ENCODE measurements around the gene NATD1.

The NATD1 gene, protein sequence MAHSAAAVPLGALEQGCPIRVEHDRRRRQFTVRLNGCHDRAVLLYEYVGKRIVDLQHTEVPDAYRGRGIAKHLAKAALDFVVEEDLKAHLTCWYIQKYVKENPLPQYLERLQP

DNA sequence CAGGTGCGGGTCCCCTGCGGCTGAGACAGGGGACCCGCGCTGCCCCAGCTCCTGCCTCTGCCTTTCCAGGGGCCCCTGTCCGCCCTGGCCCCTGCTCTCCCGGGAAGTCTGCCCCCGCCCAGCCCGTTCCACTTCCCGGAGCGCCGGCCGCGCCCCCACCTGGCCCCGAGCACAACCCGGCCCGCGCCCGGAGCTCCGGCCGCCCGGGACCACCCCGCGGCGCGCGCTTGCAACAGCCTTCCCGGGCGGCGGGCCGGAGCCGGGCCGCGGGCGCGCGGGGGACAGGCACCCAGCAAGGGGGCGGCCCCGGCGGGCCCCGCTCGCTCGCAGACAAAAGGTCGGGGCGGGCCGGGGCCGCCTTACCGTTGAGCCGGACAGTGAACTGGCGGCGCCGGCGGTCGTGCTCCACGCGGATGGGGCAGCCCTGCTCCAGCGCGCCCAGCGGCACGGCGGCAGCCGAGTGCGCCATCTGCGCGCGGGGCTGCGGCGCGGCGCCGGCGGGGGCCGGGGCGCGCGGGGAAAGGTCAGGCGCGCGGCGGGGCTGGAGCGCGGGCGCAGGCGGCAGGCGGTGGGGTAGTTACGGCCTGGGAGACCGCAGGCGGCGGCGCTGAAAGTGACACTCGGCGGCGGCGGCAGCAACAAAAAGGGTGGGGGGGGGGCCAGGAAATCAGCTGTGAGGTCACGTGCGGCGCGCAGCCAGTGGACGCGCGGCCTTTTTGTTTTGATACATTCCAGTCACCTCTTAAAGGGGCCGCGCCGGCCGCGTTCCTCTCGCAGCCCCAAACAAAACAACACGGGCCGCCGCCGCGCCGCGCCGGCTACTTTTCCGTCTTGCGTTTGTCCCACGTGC, at the start of gene NATD1:
Gene NATD1, minus strand, starts transcription at position 615 of the 850 bp plus-strand sequence. Its CDS starts 146 bp downstream, at position 469.
- DNase-seq, result peak; percentile 44

DNA sequence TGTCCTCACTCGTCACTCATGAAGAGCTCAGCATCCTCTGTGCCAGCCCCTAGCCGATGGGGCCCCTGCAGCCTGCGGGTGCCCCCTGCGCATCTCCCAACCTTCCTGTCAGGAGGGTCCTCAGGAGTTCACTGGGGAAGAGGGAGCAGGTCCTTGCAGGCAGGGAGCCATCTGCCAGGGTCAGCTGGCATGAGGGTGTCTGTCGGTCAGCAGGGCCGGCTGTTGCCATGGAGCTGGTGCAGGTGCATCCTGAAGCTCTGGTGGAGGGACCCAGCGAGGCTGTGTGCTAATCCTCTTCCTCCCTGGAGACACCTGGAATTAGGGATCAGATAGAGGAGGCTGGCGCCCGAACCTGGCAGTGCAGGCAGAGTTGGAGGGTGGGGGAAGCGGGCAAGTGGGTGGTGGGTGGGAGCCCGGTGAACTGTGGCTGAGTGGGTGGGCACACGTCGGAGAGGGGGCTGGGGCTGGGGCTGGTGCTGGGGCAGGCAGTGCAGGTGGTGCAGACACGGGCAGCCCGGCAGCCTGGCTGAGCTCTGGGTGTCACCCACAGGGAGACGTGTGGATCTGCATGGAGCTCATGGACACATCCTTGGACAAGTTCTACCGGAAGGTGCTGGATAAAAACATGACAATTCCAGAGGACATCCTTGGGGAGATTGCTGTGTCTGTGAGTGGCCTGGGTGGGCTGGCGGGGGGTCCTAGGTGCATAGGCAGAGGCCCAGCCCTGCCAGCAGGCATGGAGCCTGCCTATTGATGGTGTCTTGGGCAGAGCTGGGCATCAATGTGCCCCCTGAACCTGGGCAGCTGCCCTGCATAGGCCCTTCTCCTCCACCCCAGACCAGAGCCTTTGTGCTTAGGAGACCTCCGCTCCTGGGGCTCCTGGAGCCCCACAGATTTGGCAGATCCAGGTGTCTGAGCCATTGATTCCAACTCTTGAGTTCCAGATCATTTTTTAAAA, 48.7 kb upstream of the NATD1 start:
- DNase-seq, result no peak

DNA sequence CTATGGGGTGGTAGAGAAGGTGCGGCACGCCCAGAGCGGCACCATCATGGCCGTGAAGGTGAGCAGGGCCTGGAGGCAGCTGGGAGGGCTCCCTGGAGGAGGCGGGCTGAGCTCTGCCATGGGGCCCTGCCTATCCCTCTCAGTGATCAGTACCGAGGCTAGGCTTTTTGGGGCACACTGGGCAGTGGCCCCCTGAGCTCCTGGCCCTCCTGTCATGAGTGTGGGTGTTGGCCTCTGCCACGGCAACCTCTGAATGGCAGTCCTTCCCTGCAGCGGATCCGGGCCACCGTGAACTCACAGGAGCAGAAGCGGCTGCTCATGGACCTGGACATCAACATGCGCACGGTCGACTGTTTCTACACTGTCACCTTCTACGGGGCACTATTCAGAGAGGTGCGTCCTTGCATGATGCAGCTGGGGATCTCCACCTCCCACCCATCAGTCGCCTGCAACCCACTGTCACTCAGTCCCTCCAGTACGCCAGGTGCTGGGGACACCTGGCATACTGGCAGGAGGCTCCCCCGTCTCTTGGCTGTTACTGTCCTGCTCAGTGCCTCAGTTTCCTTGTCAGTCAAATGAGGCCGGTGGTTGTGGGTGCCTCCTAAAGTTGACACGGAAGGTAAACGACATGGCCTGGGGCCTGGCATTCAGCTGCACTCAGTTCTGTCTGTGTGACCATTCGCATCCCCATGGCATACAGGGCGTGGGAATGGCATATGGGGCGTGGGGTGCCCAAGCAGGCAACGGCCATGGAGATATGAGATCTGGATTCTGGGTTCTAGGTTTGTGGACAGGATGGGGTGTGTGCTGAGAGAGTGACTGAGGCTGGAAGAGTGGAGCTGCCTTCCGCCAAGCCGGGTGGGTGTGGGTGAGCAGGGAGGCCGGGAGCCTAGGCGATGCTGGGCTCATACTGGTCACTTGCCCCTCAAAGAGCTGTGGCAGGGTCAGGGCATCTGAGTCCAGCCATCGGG, 47.7 kb upstream of the NATD1 start:
- no peak for DNase-seq

DNA sequence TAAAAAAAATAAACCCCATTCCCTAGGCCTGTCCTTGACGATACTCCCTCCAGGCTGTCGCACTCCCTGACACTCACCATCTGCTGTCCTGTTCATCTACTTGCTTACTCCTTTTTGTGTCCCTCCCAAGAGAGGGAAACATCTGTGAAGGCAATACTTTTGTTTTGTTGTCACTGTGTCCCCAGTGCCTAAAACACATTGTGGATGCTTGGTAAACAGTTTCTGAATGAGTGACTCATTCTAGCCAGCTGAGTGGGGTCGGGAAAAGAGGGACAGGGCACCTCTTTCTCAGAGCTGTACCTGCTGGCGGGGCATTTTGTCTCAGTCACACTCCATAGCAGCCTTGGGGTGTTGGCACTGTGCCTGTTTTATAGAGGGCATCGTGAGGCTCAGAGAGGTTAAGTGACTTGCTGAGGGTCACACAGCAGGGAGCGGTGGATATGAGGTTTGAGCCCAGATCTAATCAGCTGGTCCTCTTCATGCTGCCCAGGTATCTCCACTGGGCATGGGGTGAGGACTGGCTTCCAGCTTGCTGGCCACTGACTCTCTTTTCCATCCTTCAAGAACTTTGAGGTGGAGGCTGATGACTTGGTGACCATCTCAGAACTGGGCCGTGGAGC, 46.9 kb upstream of the NATD1 start:
- DNase-seq, result no peak

- DNase-seq, result no peak
These were observed 45.8 kb upstream of the NATD1 start for GRCh38 chr17:21298983-21299519.

- no peak for DNase-seq
These were observed 45.1 kb upstream of the NATD1 start for GRCh38 chr17:21298056-21298982.

- DNase-seq, result no peak
These were observed 44.4 kb upstream of the NATD1 start for GRCh38 chr17:21297597-21297996.

- no peak for DNase-seq
These were observed 43.9 kb upstream of the NATD1 start for GRCh38 chr17:21297026-21297520.

GRCh38 chr17:21296097-21297025, 43.2 kb upstream of the NATD1 start:
- no peak for DNase-seq

GRCh38 chr17:21295036-21295952, 42.1 kb upstream of the NATD1 start:
- DNase-seq, result no peak

- no peak for DNase-seq
These were observed 41.3 kb upstream of the NATD1 start for GRCh38 chr17:21294321-21295035.

GRCh38 chr17:21293831-21294210, 40.6 kb upstream of the NATD1 start:
- no peak for DNase-seq

DNA sequence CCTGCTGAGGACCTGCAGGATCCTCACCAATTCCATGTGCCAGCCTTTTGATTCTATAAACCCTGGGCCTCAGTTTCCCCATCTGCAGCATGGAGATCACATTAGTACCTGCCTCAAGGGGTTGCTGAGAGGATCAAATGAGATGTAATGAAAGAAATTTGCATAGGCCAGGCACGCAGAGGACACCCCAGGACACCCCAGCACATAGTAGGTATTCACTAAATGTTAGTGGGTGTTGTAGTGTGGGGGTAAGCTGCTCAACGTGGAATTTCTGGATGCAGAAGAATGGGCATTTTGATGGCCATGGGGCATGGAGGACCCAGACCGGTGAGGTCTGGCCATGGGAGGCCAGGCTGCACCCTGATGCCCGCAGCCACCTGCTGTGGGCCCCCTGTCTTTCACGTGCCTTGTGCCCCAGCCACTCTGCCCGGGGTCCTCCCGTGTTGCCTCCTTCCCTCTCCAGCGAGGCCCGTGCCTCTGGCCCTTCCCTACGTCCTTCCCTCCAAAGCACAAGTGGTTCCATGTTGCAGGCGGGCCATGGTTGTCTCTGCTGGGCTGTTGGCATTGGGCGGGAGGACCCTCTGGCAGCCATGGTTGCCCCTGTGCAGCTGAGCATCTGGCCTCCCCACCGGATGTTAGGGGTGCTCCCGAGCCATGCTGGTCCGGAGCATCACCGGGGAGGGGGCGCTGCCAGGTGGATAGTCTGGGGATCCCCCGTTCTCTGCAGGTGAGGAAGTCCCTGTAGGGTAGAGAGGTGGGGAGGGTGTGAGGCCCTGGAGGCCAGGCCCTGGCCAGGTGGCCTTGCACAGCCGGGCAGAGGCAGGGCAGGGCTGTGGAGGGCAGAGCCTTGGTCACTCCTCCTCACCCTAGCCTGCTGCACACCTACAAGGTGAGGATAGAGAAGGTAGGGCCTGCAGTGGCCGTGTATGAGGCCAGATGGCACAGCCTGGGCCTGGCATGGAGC, 39.9 kb upstream of the NATD1 start:
- DNase-seq, result no peak

GRCh38 chr17:21291862-21292261, 38.7 kb upstream of the NATD1 start:
- no peak for DNase-seq

DNA sequence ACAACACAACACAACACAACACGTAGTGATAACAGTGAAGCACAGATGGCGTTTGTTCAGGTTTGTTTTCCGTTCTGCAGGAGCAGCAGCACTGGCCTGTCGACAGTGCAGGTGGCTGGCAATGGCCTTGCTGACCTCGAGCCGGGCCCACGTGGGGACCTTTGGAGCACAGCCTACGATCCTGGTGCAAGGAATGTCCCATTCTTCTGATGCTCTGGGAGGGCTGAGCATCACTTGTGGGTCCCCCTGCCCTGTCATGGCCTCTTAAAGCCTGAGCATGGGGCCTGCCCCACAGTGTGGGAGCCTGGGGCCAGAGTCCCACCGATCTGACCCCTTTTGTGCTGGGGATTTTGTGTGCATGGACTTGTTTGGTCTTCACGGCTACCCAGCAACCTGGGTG, 38.1 kb upstream of the NATD1 start:
- no peak for DNase-seq

All from amniotic stem cell (primary cell).